Dedifferentiated amniotic fluid mesenchymal stem cell (primary cell): ENCODE measurements around the gene NOS1.
"Not testable (repeated sequence)": the region's sequence is repeated elsewhere in the genome, so short reads cannot be mapped to it uniquely, and the experiment has no call there.

Source experiments
- DNase-seq: peaks from one replicate; pipeline ENCODE4 v3.0.0-alpha.2; 2016; ENCODE audit errors: extremely low spot score

The NOS1 gene

GRCh38 chr12:117361347-117361751 lies at the start of gene NOS1:
NOS1 (minus strand) TSS chr12:117361626; CDS start chr12:117331069, 30,557 bp downstream.
- no peak for DNase-seq

DNA sequence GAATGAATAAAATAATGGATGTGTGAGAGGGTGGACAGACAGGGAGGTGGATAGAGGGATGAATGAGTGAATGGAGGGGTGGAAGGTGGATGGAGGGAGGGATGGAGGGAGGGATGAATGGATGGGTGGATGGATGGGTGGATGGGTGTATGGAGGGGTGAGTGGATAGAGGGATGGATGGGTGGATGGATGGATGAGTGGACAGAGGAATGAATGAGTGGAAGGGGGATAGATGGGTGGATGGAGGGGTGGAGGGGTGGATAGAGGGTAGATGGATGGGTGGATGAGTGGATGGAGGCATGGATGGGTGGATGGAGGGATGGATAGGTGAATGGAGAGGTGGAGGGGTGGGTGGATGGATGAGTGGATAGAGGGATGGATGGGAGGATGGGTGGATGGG lies 47.9 kb upstream of the NOS1 start:
- no peak for DNase-seq

GRCh38 chr12:117408161-117408791 lies 46.9 kb upstream of the NOS1 start:
- no peak for DNase-seq

DNA sequence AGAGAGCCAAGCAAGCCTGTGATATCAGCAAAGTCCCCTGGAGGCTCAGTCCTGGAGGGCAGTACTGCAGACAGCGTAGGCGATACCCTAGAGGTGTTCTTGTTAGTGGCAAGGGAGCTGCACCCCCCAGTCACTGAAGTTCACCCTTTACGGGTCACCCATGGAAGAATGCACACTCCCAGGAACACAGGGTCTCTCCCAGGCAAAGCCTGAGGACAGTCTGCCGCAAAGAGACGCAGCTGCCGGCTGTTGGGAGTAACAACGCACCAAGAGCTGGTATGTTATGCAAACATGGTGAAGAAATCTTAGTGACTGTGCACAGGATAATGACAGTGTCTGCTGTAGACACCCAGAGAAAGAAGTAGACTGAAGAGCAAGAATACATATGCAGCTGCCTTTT lies 43.5 kb upstream of the NOS1 start:
- no peak for DNase-seq

DNA sequence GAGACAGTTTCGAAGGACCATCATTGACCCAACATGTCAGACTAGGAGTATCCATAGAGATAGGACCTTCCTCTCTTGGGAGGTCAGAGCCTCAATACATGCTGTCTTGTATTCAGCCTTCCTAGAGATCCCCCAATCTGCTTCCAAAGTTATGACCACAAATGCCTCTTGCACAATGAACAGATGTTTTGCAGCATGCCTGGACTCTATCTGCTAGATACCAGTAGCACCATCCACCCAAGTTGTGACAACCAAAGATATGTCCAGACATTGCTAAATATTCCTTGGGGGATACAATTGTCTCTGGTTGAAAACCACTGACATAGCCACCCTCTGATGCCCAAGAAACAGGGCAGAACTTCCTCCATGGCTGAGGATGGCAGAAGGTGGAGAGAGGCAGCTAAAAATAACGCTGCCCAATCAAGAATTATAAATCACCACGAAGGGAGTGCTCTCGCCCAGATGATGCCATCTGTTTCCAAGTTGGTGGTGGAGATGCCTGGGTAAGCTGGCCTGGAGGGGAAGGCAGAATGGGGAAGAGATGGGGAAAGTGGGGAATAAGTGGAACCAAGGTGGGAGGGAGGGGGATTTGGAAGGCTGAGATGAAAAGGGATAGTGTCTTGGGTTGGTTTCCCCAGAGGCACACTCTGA lies 42.9 kb upstream of the NOS1 start:
- DNase-seq, result no peak

DNA sequence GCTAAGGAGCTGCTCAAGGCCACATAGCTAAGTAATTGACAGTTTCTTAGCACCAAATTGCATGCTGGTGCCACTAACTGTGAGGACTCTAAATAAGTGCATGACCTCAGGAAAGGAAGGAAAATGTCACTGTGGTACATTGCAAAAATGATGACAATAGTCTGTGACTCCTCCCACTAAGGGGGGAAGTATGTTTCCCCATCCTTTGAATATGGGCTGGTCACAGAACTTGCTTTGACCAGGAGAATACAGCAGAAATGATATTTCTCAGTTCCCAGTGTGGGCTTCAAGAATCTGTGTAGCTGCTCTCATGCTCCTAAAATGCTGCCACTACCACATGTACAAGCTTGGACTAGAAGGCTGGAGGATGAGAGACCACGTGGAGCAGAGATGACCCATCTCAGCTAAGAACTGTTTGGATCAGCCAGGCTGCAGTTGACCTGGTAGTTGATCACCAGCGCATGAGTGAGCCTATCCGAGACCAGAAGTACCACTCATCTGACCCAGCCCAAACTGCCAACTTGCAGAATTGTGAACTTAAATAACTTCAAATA lies 42.2 kb upstream of the NOS1 start:
- DNase-seq, result no peak

GRCh38 chr12:117402363-117402762 lies 40.9 kb upstream of the NOS1 start:
- DNase-seq, result no peak

DNA sequence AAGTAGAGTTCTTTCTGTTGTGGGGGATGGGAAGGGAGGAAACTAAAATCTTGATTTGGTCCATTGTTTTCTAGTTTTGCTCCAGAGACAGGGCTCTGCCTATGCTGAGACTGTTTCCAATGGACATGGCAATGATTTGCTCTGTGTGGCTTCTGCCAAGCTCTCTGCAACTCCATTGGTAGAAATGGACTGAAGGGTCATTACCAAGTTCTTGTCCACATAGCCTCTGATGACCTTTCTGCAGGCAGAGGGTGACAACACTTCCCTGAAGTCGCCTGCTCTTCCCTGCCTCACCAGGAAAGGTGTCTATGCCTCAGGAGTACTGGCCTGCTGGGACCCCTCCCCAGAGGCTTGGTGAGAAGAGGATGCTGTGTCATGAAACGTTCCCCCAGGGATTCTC lies 39.5 kb upstream of the NOS1 start:
- DNase-seq, result no peak

- not testable (repeated sequence) for DNase-seq
Observed at GRCh38 chr12:117398482-117398881, 37.1 kb upstream of the NOS1 start.

DNA sequence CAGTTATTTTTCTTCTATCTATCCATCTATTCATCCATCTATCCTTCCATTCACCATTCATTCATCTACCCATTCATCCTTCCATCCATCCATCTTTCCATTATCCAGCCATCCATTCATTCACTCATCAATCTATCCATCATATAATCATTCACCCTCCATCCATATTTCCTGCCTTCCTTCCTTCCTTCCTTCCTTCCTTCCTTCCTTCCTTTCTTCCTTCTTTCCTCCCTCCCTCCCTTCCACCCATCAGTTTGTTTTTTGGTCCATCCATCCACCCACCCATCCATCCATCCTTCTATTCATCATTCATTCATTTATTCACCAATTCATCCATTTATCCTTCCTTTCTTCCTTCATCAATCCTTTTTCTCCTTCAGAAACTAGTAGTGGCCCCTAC lies 34.3 kb upstream of the NOS1 start:
- DNase-seq, result no peak

DNA sequence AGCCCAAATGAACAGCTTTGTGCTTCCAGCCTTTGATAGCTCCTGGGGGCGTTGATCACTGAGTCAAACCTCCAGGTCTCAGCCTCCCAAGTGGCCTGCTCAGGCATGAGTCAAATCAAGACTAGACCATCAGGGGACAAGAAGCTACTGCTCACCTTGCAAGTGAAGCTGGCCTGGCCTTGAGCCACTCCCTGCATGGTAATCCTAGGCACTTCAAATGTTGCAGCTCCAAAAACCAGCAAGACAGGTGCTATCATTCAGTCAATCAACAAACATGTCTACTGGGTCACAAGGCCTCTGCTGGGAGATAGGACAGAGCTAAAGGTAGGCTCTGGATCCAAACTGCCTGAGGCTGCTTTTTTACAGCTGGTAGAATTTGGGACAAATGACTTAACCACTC lies 33.1 kb upstream of the NOS1 start:
- DNase-seq, result no peak

DNA sequence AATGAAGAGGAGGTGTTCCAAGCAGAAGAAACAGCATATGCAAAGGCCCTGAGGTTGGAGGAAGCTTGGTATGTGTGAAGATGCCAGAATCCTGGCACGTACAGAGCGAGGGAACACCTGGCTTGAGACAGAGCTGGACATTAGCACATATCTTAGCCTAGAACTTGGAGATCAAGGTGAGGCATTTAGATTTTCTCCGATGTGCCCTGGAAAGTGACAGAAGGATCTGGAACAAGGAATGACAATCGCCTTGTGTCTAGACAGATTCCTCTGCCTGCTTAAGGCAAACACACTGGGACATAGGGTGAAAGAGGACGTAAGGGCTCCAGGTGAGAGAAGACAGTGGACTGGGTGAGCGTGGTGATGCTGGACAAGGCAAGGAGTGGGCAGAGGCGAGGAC lies 32.2 kb upstream of the NOS1 start:
- no peak for DNase-seq

DNA sequence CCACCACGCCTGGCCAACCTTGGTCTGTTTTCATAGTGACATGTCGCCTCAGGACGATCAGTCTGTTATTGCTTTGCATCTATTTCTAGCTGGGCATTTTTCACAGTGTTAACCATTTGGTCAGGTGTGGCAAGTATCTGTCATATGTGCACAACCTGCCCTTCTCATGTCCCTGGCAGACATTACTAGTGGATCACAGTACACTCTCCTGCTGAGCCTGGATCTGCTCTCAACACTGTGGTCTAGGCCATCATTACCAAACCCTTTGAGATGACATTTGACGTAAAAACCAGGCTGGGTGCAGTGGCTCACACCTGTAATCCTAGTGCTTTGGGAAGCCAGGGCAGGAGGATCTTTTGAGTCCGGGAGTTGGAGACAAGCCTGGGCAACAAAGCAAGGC lies 29.4 kb upstream of the NOS1 start:
- DNase-seq, result no peak

GRCh38 chr12:117388951-117389446 lies 27.6 kb upstream of the NOS1 start:
- DNase-seq, result no peak

DNA sequence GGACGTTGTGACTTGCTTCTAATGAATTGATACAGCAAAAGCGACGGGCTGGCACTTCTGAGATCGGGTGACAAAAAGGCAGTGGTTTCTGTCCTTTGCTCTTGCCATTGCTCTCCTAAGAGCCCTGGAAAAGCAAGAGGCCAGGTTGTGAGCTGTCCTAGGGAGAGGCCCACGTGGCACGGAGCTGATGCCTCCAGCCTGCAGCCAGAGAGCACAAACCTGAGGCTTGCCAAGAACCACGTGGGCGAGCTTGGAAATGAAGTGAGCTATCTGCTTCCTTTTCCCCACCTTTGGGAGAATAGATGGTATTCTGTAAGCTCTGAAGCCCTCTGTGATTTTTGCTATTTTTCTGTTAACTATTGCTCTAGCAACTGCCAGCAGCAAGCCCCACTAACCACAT lies 26.4 kb upstream of the NOS1 start:
- DNase-seq, result no peak

DNA sequence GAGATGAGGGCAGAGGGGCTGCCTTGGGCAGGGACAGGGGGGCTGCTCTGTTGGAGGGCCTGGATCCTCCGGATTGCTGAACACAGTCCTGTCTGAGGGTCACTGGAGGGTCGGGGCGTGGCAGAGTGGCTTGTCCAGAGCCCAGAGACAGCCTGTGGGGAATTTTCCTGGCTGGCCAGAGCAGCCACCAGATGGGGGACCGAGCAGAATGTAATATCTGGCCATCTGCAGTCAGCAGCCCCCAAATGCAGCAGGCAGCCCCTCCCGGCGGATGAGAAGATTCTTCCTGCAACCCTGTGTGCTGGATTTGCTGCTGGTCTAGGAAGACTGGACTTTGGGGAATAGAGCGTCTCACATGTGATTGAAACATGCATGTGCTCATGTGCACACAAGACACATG lies 23.3 kb upstream of the NOS1 start:
- no peak for DNase-seq

GRCh38 chr12:117380083-117380482 lies 18.7 kb upstream of the NOS1 start:
- no peak for DNase-seq

- DNase-seq, result no peak
Observed at GRCh38 chr12:117377758-117378157, 16.3 kb upstream of the NOS1 start.

GRCh38 chr12:117370588-117370987 lies 9.2 kb upstream of the NOS1 start:
- no peak for DNase-seq

DNA sequence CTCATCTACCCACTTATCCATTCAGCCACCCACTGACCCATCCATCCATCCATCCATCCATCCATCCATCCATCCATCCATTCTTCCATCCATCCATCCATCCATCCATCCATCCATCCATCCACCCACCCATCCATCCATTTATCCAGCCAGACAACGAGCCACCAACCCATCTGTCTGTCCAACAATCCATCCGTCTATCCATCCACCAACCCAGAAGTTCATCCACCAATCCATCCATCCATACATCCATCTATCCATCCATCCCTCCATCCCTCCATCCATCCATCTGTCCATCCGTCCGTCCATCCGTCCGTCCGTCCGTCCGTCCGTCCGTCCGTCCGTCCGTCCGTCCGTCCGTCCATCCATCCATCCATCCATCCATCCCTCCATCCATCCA lies 8.6 kb upstream of the NOS1 start:
- DNase-seq, result not testable (repeated sequence)

DNA sequence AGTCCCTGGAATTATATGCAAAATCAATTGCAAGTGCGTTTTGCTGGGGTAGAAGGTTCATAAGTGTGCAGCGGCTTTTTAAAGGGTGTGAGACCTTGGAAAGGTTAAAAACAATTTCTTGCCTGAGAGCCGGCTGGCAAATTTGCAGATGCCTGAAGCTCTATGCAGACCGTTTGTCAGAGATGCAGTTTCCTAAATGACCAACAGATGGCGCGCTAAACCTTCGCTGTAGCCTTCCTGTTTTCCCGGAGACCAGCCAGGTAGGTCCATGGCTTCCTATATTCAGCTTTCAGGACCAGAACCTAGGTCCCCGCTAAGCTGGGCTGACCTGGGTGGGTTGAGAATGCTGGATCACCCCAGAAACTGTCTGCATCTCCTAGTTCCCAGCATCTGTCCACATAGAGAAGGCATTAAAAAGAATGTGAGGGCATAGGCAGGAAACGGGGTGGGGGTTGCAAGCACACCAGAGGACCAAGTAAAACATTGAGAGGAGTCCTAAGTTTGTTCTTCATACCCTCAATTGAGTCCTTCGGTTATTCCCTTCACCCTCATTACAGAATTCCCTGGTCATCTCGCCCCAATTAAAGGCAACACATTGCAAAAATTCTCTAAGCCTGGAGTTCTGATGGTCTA lies 5.7 kb upstream of the NOS1 start:
- peak; percentile 41 for DNase-seq

DNA sequence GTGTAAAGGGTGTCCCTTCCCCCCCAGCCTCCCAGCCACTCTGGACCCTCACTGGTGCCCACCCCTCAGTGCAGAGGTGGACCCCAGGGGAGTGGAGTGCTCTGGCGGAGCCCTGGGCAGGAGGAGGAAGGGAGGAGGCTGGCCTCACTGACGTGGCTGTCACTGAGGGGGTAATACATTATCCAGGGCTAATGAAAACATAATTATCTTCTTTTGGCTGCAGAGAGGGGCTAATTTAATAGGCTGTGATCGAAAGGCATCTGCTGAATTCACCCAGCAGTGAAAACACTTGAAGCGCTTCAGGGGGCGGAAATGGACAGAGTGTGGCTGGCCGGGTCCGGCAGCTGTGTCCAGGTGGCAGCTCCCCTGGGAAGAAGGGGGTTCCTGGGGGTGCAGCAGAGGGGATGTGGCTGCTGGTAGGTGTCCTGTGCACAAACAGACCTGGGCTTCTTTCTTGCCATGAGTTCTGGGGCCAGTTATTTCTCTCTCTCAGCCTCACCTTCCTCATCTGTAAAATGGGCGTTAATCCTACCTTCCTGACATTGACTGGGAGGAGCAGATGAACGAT lies 3.7 kb upstream of the NOS1 start:
- DNase-seq, result no peak
